K562 (cell line): ENCODE data around the gene PLA2G4C. TPM values are rescaled to one million over a fixed set of nuclear protein-coding genes. Genes with fewer than 3 reads are reported as not detected.
A peak's percentile ranks its signal among the peaks of the same experiment; 100 is the strongest.

Experiments
- ATAC-seq: fragments of 200-7000 bp; cut with Tn5 transposase; 3 replicates; pipeline ENCODE4 v1.9.1; 2020; ENCODE audit warnings: moderate library complexity
- BruUV-seq: library from RNA; stranded (reverse); fragments of 400-500 nt; replicated peaks from 2 replicates; lab custom pipeline; 2021; lab: Mats Ljungman, UMichigan
- CTCF ChIA-PET: fragments of 300-600 bp; formaldehyde crosslinking; extraction: SDS; loops from one replicate; lab custom pipeline; 2021; ENCODE audit warnings: low intra/inter-chr PET ratio; lab: Yijun Ruan, JAX
- POLR2A ChIA-PET: fragments of 300-600, 350-650 bp; sonication (Branson Sonifier 250); formaldehyde crosslinking; extraction: SDS; loops from one replicate; lab custom pipeline; 2021; ENCODE audit warnings: antibody characterized with exemption, inconsistent platforms; lab: Yijun Ruan, JAX
- DNase-seq, 4 experiments: peaks; one replicate each; pipeline versions ENCODE4 v3.0.0 to v3.0.0-alpha.2; 2011 to 2018; ENCODE audit warnings: low spot score in 3 of 4, mixed read lengths in 3 of 4; ENCODE audit errors: extremely low read depth in 1 of 4
- FAIRE-seq: peaks from 2 replicates; lab custom pipeline; 2011; peaks lifted over from hg19 to GRCh38; lab: Jason Lieb, UNC
- H2AFZ ChIP-seq: 2 replicates; pipeline ENCODE4 v1.6.0; 2011; ENCODE audit warnings: low read depth, low read length, control low read depth, inconsistent platforms
- H3K27ac ChIP-seq: fragments of 200-600 bp; 3 replicates; pipeline ENCODE4 v1.8.0; 2011; ENCODE audit warnings: low read depth, mild to moderate bottlenecking, control low read depth, inconsistent platforms, low read length, moderate library complexity, mixed read lengths; ENCODE audit errors: extremely low read depth
- H3K27me3 ChIP-seq, 2 experiments: fragments of 300-600 bp in 1 of 2; 2 replicates in 1 of 2; 3 replicates in 1 of 2; pipeline versions ENCODE4 v1.6.0 to v1.8.0; 2011; ENCODE audit warnings: inconsistent platforms in 2 of 2, low read length in 2 of 2, mild to moderate bottlenecking in 1 of 2, mixed read lengths in 1 of 2, moderate library complexity in 1 of 2; ENCODE audit not compliant: control insufficient read depth in 2 of 2, insufficient read depth in 2 of 2
- H3K36me3 ChIP-seq: fragments of 300-600 bp; 3 replicates; pipeline ENCODE4 v1.8.0; 2011; ENCODE audit warnings: mild to moderate bottlenecking, low read length, inconsistent platforms; ENCODE audit not compliant: control insufficient read depth, insufficient read depth
- H3K4me1 ChIP-seq, 2 experiments: fragments of 200-600 bp in 1 of 2; replicated peaks in 1 of 2; 2 replicates in 1 of 2; 3 replicates in 1 of 2; pipeline versions ENCODE4 v1.5.1 to v1.8.0; 2011; ENCODE audit warnings: inconsistent platforms in 2 of 2, low read length in 2 of 2, mild to moderate bottlenecking in 1 of 2, mixed read lengths in 1 of 2, moderate library complexity in 1 of 2; ENCODE audit not compliant: control insufficient read depth in 2 of 2, insufficient read depth in 2 of 2
- H3K4me2 ChIP-seq: 2 replicates; pipeline ENCODE4 v1.6.1; 2011; ENCODE audit warnings: low read length, control low read depth, inconsistent platforms, mixed read lengths; ENCODE audit not compliant: insufficient read depth
- H3K4me3 ChIP-seq: fragments of 200-600 bp; sonication (generic), shearing (Covaris generic); 2 replicates; pipeline ENCODE4 v1.5.1; 2016; ENCODE audit warnings: control low read depth, inconsistent platforms
- H3K79me2 ChIP-seq: fragments of 200-600 bp; 3 replicates; pipeline ENCODE4 v1.8.0; 2011; ENCODE audit warnings: low read length, inconsistent platforms; ENCODE audit not compliant: control insufficient read depth, insufficient read depth
- H3K9ac ChIP-seq, 2 experiments: 2 replicates each; pipeline versions ENCODE4 v1.6.0 to v1.6.1; 2011; ENCODE audit warnings: low read depth in 2 of 2, low read length in 2 of 2, control low read depth in 1 of 2, inconsistent platforms in 1 of 2, mild to moderate bottlenecking in 1 of 2, mixed read lengths in 1 of 2; ENCODE audit not compliant: insufficient read depth in 1 of 2
- H3K9me1 ChIP-seq: one replicate; pipeline ENCODE4 v1.6.0; 2011; ENCODE audit warnings: inconsistent platforms, mild to moderate bottlenecking, low read length, moderate library complexity; ENCODE audit not compliant: control insufficient read depth, insufficient read depth
- H3K9me3 ChIP-seq: replicated peaks from 2 replicates; pipeline ENCODE4 v1.5.1; 2011; ENCODE audit warnings: low read depth, low read length, inconsistent platforms; ENCODE audit not compliant: control insufficient read depth, insufficient read depth
- H4K20me1 ChIP-seq: replicated peaks from 2 replicates; pipeline ENCODE4 v1.6.1; 2011; ENCODE audit warnings: low read length, inconsistent platforms, mixed read lengths; ENCODE audit not compliant: control insufficient read depth, insufficient read depth
- BHLHE40 ChIP-seq: IDR thresholded peaks from 2 replicates; pipeline ENCODE4 v1.6.1; 2011; ENCODE audit warnings: low read length, improper control_type of control experiment
- CBFA2T2 ChIP-seq: fragments of 450-650 bp; conservative IDR thresholded peaks from 2 replicates; pipeline ENCODE4 v1.6.1; 2017; ENCODE audit warnings: mild to moderate bottlenecking
- CREM ChIP-seq: IDR thresholded peaks from 2 replicates; pipeline ENCODE4 v1.6.1; 2014; ENCODE audit warnings: antibody characterized with exemption, low read depth
- EWSR1 ChIP-seq: fragments of 450-650 bp; IDR thresholded peaks from 2 replicates; pipeline ENCODE4 v1.6.1; 2018; ENCODE audit warnings: borderline replicate concordance, mild to moderate bottlenecking, low read depth, moderate library complexity; ENCODE audit not compliant: partially characterized antibody
- KLF10 ChIP-seq: fragments of 250-450 bp; sonication (Bioruptor Pico); IDR thresholded peaks from 2 replicates; pipeline ENCODE4 v1.6.1; 2021; ENCODE audit warnings: matching md5 sums
- MTA1 ChIP-seq: fragments of 450-650 bp; IDR thresholded peaks from 2 replicates; pipeline ENCODE4 v1.6.1; 2017; ENCODE audit warnings: borderline replicate concordance
- NCOA1 ChIP-seq: fragments of 450-650 bp; IDR thresholded peaks from 2 replicates; pipeline ENCODE4 v1.6.1; 2016; ENCODE audit warnings: low read depth
- RAD51 ChIP-seq: fragments of 450-650 bp; IDR thresholded peaks from 2 replicates; pipeline ENCODE4 v1.7.1; 2016; ENCODE audit warnings: low read depth, mild to moderate bottlenecking, borderline replicate concordance
- SNRNP70 ChIP-seq: fragments of 200-400 bp; formaldehyde crosslinking; optimal IDR thresholded peaks from 2 replicates; pipeline ENCODE3; 2017; ENCODE audit warnings: low read depth, low read length
- TCF7 ChIP-seq: sonication (generic); IDR thresholded peaks from 2 replicates; pipeline ENCODE4 v1.6.1; 2016; ENCODE audit warnings: antibody characterized with exemption, borderline replicate concordance
- TOE1 ChIP-seq, 2 experiments: fragments of 450-650 bp in 1 of 2; sonication (generic) in 1 of 2; formaldehyde crosslinking in 1 of 2; IDR thresholded peaks; 2 replicates each; pipeline versions ENCODE4 v1.7.1 to v1.8.0; 2016 to 2022; ENCODE audit warnings: borderline replicate concordance in 2 of 2, mild to moderate bottlenecking in 2 of 2, antibody characterized with exemption in 1 of 2, inconsistent platforms in 1 of 2, low read depth in 1 of 2, missing genetic modification reagents in 1 of 2, moderate library complexity in 1 of 2
- USF2 ChIP-seq: sonication (generic); formaldehyde crosslinking; IDR thresholded peaks from 2 replicates; pipeline ENCODE4 v1.5.0; 2020; ENCODE audit warnings: missing genetic modification reagents
- ZSCAN32 ChIP-seq: fragments of 450-650 bp; formaldehyde crosslinking; IDR thresholded peaks from 2 replicates; pipeline ENCODE4 v1.4.0; 2020; ENCODE audit warnings: mild to moderate bottlenecking, moderate library complexity
- WGBS: fragments of 100-300 bp; shearing (Covaris generic); methylation state at CpG from one replicate; pipeline ENCODE4 v1.1.6; 2016; ENCODE audit warnings: low coverage, mixed read lengths; ENCODE audit not compliant: insufficient coverage; ENCODE audit errors: missing lambda C conversion rate; 5-methylcytosine and 5-hydroxymethylcytosine counted together
- in situ Hi-C: fragments of 300-500 bp; cut with MboI; formaldehyde crosslinking; loops from 4 replicates; pipeline ENCODE4 v1.15.0; 2018; ENCODE audit warnings: inconsistent platforms, mixed read lengths
- intact Hi-C: fragments of 100-400 bp; cut with micrococcal nuclease; formaldehyde crosslinking; loops from 2 replicates; pipeline ENCODE4 v1.14.2; 2022
- polyA plus RNA-seq, 8 experiments: library from polyadenylated mRNA; depleted of rRNA in 4 of 8; stranded (reverse) in 5 of 8; unstranded in 3 of 8; fragments of >200 nt; fragmentation: Nextera tagmentation in 2 of 8; fragmentation: Illumina TruSeq in 1 of 8; extraction: Ambion mirVana in 2 of 8; extraction: Trizol in 1 of 8; gene quantifications; 2 replicates each; pipeline versions ENCODE4 v1.2.1 to v1.2.3, GENCODE V29; 2011 to 2014; ENCODE audit warnings: inconsistent platforms in 1 of 8, missing spikeins in 1 of 8
- total RNA-seq, 7 experiments: library from RNA; depleted of rRNA in 6 of 7; stranded (reverse); fragments of >200 nt in 6 of 7; fragmentation: Illumina TruSeq in 2 of 7; extraction: Trizol in 2 of 7; gene quantifications; 2 replicates each; pipeline versions ENCODE4 v1.2.1 to v1.2.3, GENCODE V29; 2011 to 2021; ENCODE audit warnings: low replicate concordance in 1 of 7
- TF ChIP-seq, protein P1 (sequence below): fragments of 200-400 bp; formaldehyde crosslinking; IDR thresholded peaks from 2 replicates; pipeline ENCODE4 v1.6.1; 2017; ENCODE audit warnings: mild to moderate bottlenecking, low read depth, low read length, moderate library complexity
- TF ChIP-seq, protein P2 (sequence below): sonication (generic); formaldehyde crosslinking; IDR thresholded peaks from 2 replicates; pipeline ENCODE4 v1.9.0; 2022; ENCODE audit warnings: mild to moderate bottlenecking, missing genetic modification reagents

The PLA2G4C gene
- total and polyA plus RNA-seq, 9 of the 15 experiments (the other 6 are each of a cell fraction or from before 2014, with no cell fraction given), result 0.27 to 0.35 (median 0.35) TPM; not detected in 6

DNA sequence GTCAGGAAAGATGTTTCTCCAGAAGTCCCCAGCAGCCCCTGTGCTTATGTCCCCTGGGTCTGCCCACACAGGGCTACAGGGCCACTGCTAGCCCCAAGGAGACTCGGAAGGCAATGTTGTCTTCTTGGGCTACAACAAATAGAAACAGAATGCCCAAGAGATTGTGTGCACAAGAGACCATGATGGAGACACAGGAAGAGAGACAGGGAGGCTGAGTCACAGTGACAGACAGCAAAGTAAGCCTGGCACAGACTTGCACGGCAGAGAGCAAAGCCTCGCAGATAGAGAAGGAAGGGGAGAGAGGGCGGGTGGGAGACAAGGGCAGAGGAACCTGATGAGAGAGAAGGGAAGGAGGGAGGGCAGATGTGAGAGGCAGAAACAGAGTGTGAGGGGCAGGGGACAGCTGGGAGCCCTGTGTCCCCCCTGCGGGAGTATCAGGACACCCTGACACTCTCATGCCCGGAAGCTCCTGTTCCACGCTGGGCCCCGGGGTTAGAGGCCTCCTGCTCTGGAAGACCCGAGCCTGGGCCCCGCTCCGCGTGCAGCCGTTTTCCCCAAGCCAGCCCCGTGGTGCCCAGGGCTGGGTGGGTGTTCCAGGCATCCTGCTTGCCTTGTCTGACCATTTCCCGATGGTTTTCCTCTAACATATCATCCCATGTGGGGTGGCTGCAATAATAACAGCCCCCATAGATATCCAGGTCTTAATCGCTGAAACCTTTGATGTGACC is 2.7 kb upstream of the PLA2G4C start (continued):
- TF ChIP-seq MTA1, result no peak
- no peak for TF ChIP-seq CREM
- no peak for TF ChIP-seq SNRNP70
- no peak for TF ChIP-seq TCF7
- TF ChIP-seq, protein P1, sequence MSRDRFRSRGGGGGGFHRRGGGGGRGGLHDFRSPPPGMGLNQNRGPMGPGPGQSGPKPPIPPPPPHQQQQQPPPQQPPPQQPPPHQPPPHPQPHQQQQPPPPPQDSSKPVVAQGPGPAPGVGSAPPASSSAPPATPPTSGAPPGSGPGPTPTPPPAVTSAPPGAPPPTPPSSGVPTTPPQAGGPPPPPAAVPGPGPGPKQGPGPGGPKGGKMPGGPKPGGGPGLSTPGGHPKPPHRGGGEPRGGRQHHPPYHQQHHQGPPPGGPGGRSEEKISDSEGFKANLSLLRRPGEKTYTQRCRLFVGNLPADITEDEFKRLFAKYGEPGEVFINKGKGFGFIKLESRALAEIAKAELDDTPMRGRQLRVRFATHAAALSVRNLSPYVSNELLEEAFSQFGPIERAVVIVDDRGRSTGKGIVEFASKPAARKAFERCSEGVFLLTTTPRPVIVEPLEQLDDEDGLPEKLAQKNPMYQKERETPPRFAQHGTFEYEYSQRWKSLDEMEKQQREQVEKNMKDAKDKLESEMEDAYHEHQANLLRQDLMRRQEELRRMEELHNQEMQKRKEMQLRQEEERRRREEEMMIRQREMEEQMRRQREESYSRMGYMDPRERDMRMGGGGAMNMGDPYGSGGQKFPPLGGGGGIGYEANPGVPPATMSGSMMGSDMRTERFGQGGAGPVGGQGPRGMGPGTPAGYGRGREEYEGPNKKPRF, result no peak
- no peak for TF ChIP-seq EWSR1
- no peak for TF ChIP-seq ZSCAN32 (CRISPR knock-in tag)
- TF ChIP-seq, all 486 proteins: peak for 0

DNA sequence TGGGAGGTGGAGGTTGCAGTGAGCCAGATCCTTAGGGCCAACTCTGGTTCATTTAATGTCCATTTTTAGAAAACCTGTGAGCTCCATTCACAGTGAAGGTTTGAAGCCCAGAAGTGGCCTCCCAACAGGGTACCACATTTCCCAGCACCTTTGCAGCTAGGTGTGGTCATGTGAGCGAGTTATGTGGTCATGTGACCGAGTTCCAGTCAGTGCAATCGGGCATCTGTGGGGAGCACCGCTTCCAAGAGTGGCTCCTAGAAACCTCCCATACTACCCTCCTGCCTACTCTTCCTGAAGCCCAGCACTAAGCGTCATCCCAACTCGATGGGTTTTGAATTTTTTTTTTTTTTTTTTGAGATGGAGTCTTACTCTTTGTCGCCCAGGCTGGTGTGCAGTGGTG is 663 bp upstream of the PLA2G4C start:
- CTCF ChIA-PET, result interaction anchor here (1.5 kb wide), 1 partner anchor 148 kb away, joined by 4 read pairs; no protein-coding TSS in a partner anchor
- in situ Hi-C loops, result loop anchor here (25.0 kb wide), 1 partner anchor 2001 kb away; no protein-coding TSS in a partner anchor
- TF ChIP-seq NCOA1 (no peak), KLF10 (CRISPR knock-in tag) (no peak), TOE1 (IDR thresholded peaks at IDR 0.05; ENCODE audit: borderline replicate concordance) (0 out of 2 replicates have a peak, but pooled peaks have one; percentile 26), TOE1 (CRISPR knock-in tag; IDR thresholded peaks at IDR 0.05; ENCODE audit: borderline replicate concordance, low read depth) (no peak), CBFA2T2 (peak; percentile 63), RAD51 (peak; percentile 85), USF2 (peak; percentile 82), BHLHE40 (0 out of 2 replicates have a peak, but pooled peaks have one; percentile 5)
- TF ChIP-seq, protein P2, sequence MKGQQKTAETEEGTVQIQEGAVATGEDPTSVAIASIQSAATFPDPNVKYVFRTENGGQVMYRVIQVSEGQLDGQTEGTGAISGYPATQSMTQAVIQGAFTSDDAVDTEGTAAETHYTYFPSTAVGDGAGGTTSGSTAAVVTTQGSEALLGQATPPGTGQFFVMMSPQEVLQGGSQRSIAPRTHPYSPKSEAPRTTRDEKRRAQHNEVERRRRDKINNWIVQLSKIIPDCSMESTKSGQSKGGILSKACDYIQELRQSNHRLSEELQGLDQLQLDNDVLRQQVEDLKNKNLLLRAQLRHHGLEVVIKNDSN (CRISPR knock-in tag), result peak; percentile 72

More for the DNA sequence above, 663 bp upstream of the PLA2G4C start:
- BruUV-seq, result no TSS peak
- Histone ChIP-seq H3K27ac (no peak overlapping the region), H3K36me3 (peaks cover 9% of the 10 kb centered on the region; the same call in 1 of the 3 replicates), H4K20me1 (no peaks in the 10 kb centered on the region), H2AFZ (0 out of 2 replicates have a peak overlapping the region, but pooled peaks have one; percentile 7), H3K79me2 (no peaks in the 10 kb centered on the region), H3K4me2 (no peak overlapping the region; the same call in 1 of the 2 replicates), H3K9ac (no peak overlapping the region), H3K4me1 (peaks cover 8 to 13% of the 10 kb centered on the region in 2 experiments; a peak in 4 of 5 replicates), H3K27me3 (no peaks in the 10 kb centered on the region), H3K9me3 (no peaks in the 10 kb centered on the region), H3K4me3 (no peak overlapping the region), H3K9me1 (no peaks in the 10 kb centered on the region)
- POLR2A ChIA-PET, result interaction anchor here (0.6 to 1.8 kb wide), 6 partner anchors 8 to 145 kb away, joined by 3 to 8 read pairs (median 4); no protein-coding TSS in a partner anchor
- ATAC-seq, result no peak
- no peak for DNase-seq
- FAIRE-seq, result no peak
- intact Hi-C loops, result no loop called here
- WGBS, result 53% methylated on average over 7 of the region's 7 CpGs
